GM19324 (cell line): Measurements from ENCODE around the gene MYADML2.

Experiments
- ATAC-seq: cut with Tn5 transposase; IDR thresholded peaks from one replicate; pipeline ENCODE4 v1.9.1; 2021; ENCODE audit warnings: mild to moderate bottlenecking, moderate library complexity; ENCODE audit not compliant: unreplicated experiment, low FRiP score

Gene MYADML2

GRCh38 chr17:81926451-81927151 is 20.4 kb downstream of the MYADML2 start:
- peak; percentile 6 for ATAC-seq

- ATAC-seq: no peak
These were observed 21.1 kb downstream of the MYADML2 start for GRCh38 chr17:81925860-81926450.

GRCh38 chr17:81924557-81925532 is 22.2 kb downstream of the MYADML2 start:
- no peak for ATAC-seq

GRCh38 chr17:81923302-81924260 is 23.5 kb downstream of the MYADML2 start:
- no peak for ATAC-seq

GRCh38 chr17:81922566-81923301 is 24.3 kb downstream of the MYADML2 start:
- ATAC-seq: no peak

DNA sequence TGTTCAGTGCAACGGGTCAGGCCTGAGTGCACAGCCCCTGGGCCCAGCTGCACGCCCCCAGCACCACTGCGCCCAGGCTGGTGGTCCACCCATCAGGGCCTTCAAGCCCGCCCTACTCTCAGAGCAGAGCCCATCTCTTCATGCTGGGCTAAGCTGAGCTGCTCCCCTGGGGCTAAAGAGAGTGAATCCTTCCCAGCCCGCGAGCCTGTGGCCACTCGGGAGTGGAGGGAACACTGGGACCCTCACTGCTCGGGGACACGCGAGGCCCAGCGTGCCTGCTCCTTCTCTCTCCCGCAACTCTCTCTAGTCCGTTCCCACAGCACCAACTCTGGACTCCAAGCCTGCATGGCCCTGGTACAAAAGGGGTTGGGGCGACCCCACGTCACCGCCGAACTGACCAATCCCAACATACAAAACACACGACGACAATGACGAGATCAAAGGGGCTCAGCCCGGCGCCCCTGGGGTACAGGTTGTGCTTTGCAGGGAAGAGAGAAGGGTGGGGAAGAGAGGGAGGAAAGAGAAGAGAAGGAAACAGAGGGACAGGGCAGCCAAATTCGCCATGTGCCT is 25.0 kb downstream of the MYADML2 start:
- ATAC-seq: no peak

DNA sequence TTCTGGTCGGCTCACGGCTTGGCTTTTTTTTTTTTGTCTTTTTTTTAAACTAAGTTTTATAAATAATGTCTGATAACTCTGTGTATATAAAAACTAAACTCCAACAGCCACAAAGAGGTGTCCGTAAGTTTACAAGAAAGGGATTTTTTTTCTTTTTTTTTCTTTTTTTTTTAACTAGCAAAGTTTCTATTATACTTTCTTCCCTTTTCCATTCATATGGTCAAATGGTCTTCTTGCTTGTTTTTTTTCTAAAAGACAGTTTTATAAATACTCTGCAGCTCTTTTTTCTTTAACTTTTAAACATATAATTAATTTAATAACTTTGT is 25.5 kb downstream of the MYADML2 start:
- ATAC-seq: no peak

DNA sequence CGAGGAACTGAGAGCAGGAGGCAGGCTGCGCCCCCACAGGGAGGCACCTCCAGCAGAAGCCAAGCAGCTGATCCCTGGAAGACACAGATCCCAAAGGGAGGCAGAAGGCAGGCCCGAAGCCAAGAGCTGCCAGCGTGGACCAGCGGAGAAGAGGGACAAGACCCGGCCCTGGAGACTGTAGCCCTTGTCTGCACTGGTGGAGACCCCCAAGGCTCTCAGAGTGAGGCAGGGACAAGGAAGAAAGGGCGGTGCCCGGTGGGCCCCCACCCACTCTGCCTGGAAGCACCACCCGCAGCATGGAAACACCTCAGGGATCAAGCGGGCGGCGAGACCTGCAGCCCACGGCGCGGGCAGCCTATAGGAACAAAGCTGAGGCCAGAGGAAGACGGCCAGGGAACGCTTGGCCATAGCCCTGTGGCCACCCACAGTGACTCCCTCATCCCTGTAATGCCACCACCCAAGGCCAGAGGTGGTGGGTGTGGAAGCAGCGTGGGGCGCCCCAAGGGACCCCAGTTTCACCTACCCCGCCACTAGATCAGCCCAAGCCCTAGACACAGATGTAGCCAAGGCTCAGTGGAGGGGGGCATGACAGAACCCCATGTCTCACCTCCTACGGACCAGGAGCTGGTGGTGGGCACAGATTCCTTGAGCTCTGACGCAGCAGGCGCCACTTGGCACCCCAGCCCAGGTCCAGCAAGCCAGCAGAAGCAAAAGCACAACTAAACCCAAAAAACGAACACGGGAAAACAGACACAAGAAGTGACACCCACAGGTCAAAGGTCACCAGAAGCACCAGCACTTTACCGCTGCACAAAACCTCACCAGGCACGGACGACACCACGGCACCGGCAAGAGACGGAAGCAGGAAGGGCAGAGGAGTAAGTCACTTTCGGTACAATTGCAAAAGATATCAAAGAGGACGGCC is 26.2 kb downstream of the MYADML2 start:
- no peak for ATAC-seq

DNA sequence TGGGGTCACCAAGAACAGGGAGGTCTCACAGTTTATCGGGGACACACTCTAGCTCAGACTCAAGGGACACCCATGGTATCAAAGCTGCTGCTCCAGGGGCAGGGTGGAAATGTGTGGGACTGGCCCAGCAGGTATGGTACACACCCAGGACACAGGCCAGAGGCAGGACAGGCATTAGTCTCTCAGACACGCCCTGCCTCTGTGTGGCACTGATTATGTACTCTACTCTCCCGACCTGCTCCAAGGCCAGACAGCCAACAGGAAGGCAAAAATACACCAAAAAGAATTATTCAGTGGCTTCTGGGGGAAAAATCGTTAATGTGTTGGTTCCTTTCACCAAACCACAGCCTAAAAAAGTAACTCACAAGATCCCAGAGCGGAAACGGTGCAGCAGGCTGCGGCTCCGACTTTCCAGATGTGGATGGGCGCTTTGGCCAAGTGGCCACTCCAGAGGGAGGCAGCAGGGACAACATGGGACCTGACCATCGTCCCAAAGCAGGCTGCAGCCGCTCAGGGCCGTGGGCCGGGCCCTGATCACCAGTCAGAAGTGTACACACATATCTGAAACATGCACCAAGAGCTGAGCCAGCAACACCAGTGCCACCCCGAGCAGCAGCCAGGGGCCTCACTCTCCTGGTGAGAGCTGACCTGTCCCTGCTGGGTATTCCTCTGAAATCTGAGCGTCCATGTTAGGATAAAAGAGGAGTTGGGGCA is 28.0 kb downstream of the MYADML2 start:
- ATAC-seq: no peak

DNA sequence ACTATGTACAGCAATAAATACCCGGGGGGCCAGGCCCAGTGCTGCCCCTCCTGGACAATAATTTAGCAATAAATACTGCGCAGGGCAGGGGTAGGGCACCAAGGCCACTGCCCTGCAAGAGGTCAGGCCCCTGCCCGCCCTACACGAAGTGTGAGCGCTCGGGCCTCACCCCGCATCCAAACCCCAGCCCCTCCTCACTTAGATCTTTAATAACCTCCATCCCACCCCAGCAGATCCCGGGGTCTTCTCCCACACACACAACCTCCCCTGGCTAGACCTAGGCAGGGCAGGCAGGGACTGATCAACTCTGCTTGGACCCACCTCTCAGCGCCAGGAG is 28.7 kb downstream of the MYADML2 start:
- peak; percentile 13 for ATAC-seq

DNA sequence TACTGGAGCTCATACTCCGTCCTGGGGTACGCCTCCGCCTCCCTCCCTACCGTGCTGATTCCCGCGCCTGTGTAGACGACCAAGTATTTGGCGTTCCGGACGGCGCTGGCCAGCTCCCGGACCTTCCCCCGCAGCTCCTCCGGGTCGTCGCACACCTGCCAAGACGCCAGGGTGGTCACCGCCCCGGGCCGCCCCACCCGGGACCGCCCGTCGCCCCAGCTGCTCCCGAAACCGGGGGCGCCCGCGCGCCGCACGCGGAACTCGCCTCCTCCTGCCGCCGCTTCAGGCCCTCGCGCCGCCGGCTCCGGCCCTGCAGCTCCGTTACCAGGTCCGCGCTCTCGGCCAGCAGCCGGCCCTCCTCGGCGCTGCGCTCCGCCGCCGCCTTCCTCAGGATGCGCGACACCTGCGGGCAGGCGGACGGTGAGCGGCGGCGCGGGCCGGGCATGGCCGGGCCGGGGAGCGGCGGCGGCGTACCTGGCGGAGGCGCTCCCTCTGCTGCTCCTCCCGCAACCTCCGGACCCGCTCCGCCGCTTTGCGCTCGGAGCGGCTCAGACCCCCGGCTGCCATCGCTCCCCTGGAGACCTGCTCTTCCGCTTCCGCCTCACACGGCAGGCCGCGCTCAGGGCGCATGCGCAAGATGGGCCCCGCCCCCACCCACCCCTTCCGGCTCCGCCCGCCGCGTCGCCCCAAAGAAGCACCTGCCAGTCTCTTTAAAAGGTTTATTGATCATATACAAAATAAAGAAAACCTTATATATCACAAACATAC is 29.3 kb downstream of the MYADML2 start, which contains the start of gene SIRT7:
Gene SIRT7, minus strand, starts transcription at position 612 of the 768 bp plus-strand sequence. Its CDS starts 45 bp downstream, at position 567.
- ATAC-seq: peak; percentile 66

GRCh38 chr17:81916234-81917001 is 30.6 kb downstream of the MYADML2 start:
- ATAC-seq: no peak

- no peak for ATAC-seq
These were observed 31.7 kb downstream of the MYADML2 start for GRCh38 chr17:81915331-81915730.

GRCh38 chr17:81914103-81914850 is 32.8 kb downstream of the MYADML2 start:
- ATAC-seq: no peak

GRCh38 chr17:81913394-81914102 is 33.5 kb downstream of the MYADML2 start:
- ATAC-seq: no peak
